Measurements from ENCODE around the gene FAM72C. TPM values are rescaled to one million over a fixed set of nuclear protein-coding genes. Genes with fewer than 3 reads are reported as not detected.
"Not testable (repeated sequence)": the region's sequence is repeated elsewhere in the genome, so short reads cannot be mapped to it uniquely, and the experiment has no call there.

Gene FAM72C
- total and polyA plus RNA-seq, 9 donors: 0.20 to 0.46 (median 0.24) TPM; not detected in 4

GRCh38 chr1:143973876-143974414 lies 2.2 kb upstream of the FAM72C start:
- WGBS, 3 donors: 0% methylated on average over 13 to 17 of the region's 37 CpGs
- H3K27me3 ChIP-seq; H3K4me1 ChIP-seq (ENCODE audit: insufficient read depth); H3K27ac ChIP-seq; H3K9me3 ChIP-seq; intact Hi-C loops (cut with DNase I); H3K36me3 ChIP-seq: not testable (repeated sequence)
- DNase-seq: peak; percentile 13 to 57 (median 22)
- peak overlapping the region; percentile 21 for H3K4me3 ChIP-seq

GRCh38 chr1:143972753-143973326 lies 1.1 kb upstream of the FAM72C start:
- H3K9me3 ChIP-seq; H3K4me3 ChIP-seq; H3K4me1 ChIP-seq (ENCODE audit: insufficient read depth); H3K27ac ChIP-seq; DNase-seq; H3K36me3 ChIP-seq; intact Hi-C loops (cut with DNase I); H3K27me3 ChIP-seq: not testable (repeated sequence)
- WGBS, 3 donors: no CpG with 5 or more reads among the region's 48 CpGs

- DNase-seq; H3K4me1 ChIP-seq (ENCODE audit: insufficient read depth); H3K27ac ChIP-seq; H3K4me3 ChIP-seq; H3K36me3 ChIP-seq; intact Hi-C loops (cut with DNase I); H3K9me3 ChIP-seq; H3K27me3 ChIP-seq: not testable (repeated sequence)
- no CpG with 5 or more reads among the region's 1 CpG for WGBS, 3 donors
These were observed 5.9 kb downstream of the FAM72C start for GRCh38 chr1:143965860-143966259.

GRCh38 chr1:143964294-143964693 lies 7.5 kb downstream of the FAM72C start:
- H3K27me3 ChIP-seq; intact Hi-C loops (cut with DNase I): not testable (repeated sequence)

GRCh38 chr1:143955930-143956329 lies 15.9 kb downstream of the FAM72C start:
- H3K36me3 ChIP-seq; intact Hi-C loops (cut with DNase I); H3K4me1 ChIP-seq (ENCODE audit: insufficient read depth); H3K27me3 ChIP-seq; H3K27ac ChIP-seq; H3K4me3 ChIP-seq; DNase-seq; H3K9me3 ChIP-seq: not testable (repeated sequence)
- WGBS, 3 donors: no CpG with 5 or more reads among the region's 3 CpGs

More at GRCh38 chr1:143964294-143964693, 7.5 kb downstream of the FAM72C start:
- H3K27ac ChIP-seq; H3K4me3 ChIP-seq; H3K9me3 ChIP-seq; DNase-seq; H3K36me3 ChIP-seq; H3K4me1 ChIP-seq (ENCODE audit: insufficient read depth): not testable (repeated sequence)
- WGBS, 3 donors: no CpG with 5 or more reads among the region's 2 CpGs

GRCh38 chr1:143952913-143953312 lies 18.9 kb downstream of the FAM72C start:
- H3K27me3 ChIP-seq; H3K36me3 ChIP-seq; intact Hi-C loops (cut with DNase I); H3K4me3 ChIP-seq; H3K27ac ChIP-seq; H3K4me1 ChIP-seq (ENCODE audit: insufficient read depth); H3K9me3 ChIP-seq; DNase-seq: not testable (repeated sequence)
- no CpG with 5 or more reads among the region's 1 CpG for whole genome bisulfite sequencing, 3 donors

- H3K27me3 ChIP-seq; H3K27ac ChIP-seq; H3K4me1 ChIP-seq (ENCODE audit: insufficient read depth); intact Hi-C loops (cut with DNase I); H3K9me3 ChIP-seq; H3K36me3 ChIP-seq; DNase-seq; H3K4me3 ChIP-seq: not testable (repeated sequence)
- WGBS, 3 donors: no CpG with 5 or more reads among the region's 6 CpGs
These were observed 20.0 kb downstream of the FAM72C start for GRCh38 chr1:143951485-143952391.

- intact Hi-C loops (cut with DNase I); H3K27ac ChIP-seq; DNase-seq; H3K9me3 ChIP-seq; H3K4me3 ChIP-seq; H3K4me1 ChIP-seq (ENCODE audit: insufficient read depth); H3K36me3 ChIP-seq; H3K27me3 ChIP-seq: not testable (repeated sequence)
- WGBS, 3 donors: no CpG with 5 or more reads among the region's 2 CpGs
These were observed 24.0 kb downstream of the FAM72C start for GRCh38 chr1:143947749-143948148.

- intact Hi-C loops (cut with DNase I); H3K27ac ChIP-seq; H3K9me3 ChIP-seq; H3K4me1 ChIP-seq (ENCODE audit: insufficient read depth); H3K27me3 ChIP-seq; H3K4me3 ChIP-seq; DNase-seq; H3K36me3 ChIP-seq: not testable (repeated sequence)
- no CpG with 5 or more reads among the region's 3 CpGs for WGBS, 3 donors
These were observed 26.5 kb downstream of the FAM72C start for GRCh38 chr1:143945253-143945652.

- H3K4me1 ChIP-seq (ENCODE audit: insufficient read depth); H3K27me3 ChIP-seq; H3K9me3 ChIP-seq; intact Hi-C loops (cut with DNase I); H3K4me3 ChIP-seq; H3K36me3 ChIP-seq; DNase-seq; H3K27ac ChIP-seq: not testable (repeated sequence)
- no CpG with 5 or more reads among the region's 5 CpGs for WGBS, 3 donors
These were observed 27.1 kb downstream of the FAM72C start for GRCh38 chr1:143944576-143945240.

- H3K9me3 ChIP-seq; H3K4me1 ChIP-seq (ENCODE audit: insufficient read depth); DNase-seq; H3K27ac ChIP-seq; intact Hi-C loops (cut with DNase I); H3K4me3 ChIP-seq; H3K36me3 ChIP-seq; H3K27me3 ChIP-seq: not testable (repeated sequence)
- no CpG with 5 or more reads among the region's 7 CpGs for WGBS, 3 donors
These were observed 28.3 kb downstream of the FAM72C start for GRCh38 chr1:143943319-143943978.
